Epidermal melanocyte (primary cell): ENCODE data around the gene CSTPP1.
"Not testable (repeated sequence)": the region's sequence is repeated elsewhere in the genome, so short reads cannot be mapped to it uniquely, and the experiment has no call there.

Experiments used
- DNase-seq: peaks from one replicate; pipeline ENCODE4 v3.0.0; 2011; ENCODE audit warnings: low spot score; ENCODE audit not compliant: insufficient read length

The CSTPP1 gene

DNA sequence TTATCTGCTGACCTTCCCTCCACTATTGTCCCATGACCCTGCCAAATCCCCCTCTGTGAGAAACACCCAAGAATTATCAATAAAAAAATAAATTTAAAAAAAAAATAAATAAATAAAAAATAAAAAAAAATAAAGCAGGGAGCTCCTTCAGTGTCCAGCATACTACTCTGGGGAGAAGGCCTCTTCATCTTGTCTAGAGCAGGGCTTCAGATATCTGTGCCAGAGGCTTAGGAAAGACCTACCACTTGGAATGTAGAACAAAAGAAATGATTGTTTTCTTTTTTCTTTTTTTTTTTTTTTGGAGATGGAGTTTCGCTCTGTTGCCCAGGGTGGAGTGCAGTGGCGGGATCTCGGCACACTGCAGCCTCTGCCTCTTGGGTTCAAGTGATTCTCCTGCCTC, 161.7 kb downstream of the CSTPP1 start:
- not testable (repeated sequence) for DNase-seq

- DNase-seq, result no peak
Measured at GRCh38 chr11:47099214-47099917, 162.8 kb downstream of the CSTPP1 start.

DNA sequence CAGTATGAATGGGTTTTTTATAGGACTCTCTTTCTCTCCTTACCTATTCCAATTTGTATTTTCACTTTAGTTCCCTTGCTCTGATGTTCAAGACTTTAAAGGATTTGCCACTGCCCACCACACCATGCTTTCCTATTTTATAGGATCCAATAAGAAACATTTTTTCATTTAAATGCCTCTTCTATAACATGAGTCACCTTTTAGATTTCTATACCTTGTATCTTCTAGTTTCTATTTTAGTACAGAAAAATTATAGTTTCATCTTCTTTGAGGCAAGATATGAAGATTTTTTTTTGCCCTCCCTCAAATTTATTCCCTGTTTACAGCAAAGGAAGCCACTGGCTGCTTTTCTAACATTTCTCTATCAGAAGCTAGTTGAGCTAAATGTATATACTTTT, 163.4 kb downstream of the CSTPP1 start:
- DNase-seq, result no peak

DNA sequence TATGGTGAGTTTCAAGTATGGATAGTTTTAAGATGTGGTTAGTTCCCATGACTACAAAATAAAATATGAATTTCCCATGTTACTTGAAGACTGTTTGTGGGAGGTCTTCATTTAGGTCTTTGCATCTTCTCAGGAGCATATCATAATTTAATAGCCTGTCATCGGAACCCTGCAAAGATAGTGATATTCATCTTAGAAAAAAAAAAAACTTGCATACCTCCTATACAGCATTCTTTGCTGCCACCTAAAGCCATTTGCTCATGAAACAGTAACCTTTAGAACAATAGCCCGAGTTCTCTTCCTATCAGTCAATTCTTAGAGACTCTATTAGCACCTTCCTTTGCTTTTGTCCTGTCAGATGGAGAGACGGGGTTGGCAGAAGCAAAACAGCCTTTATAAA, 164.8 kb downstream of the CSTPP1 start:
- no peak for DNase-seq

DNA sequence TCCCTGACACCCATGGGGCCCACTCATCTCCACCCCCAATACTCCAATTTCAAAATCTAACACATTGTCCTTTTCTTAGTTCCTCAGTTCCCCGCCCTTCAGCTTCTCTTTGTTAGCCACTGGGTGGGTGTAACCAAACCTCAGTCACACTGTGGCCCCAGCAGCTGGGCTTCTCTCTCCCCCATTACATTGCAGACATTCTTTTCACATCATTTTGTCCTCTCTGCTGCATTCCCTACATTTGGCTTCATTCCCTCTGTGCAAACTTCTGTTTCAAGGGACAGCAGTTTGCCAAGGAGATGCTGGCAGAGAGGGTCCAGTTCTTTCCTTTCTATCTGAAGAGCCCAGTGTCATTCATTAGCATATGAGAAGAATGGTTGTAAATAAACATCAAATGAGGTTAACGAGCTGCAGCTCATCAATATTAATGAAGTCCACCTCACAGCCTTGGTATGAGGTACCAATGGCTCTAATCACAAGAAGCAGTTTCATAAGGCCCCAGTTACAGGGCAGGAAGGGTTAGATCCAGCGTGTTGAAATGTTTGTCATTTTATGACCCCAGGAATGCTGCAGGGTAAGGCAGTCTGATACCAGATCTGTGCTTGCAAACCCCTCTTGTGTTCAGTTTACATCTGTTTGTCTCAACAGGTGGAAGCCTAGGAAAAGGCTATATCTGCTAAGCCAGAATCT, 167.8 kb downstream of the CSTPP1 start:
- peak; percentile 46 for DNase-seq

- no peak for DNase-seq
Measured at GRCh38 chr11:47105541-47105940, 169.0 kb downstream of the CSTPP1 start.

DNA sequence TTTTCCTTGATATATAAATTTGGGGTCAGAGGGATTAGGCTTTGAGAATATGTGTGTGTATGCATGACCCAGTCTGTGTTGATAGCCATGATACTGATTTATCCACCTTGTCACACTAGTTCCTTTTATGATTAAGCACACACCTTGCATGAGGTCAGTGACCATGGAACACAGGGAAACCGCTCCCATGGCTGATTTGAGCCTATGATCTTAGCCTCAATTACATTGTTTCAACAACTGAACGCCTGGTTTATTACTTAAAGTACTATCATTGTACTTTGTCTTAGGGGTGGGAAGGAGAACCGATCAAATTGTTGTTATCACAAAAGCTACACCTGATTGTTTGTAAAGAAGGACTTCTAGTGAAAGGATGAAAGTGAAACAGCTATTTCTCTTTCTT, 169.4 kb downstream of the CSTPP1 start:
- DNase-seq, result no peak

GRCh38 chr11:47106798-47107411, 170.3 kb downstream of the CSTPP1 start:
- no peak for DNase-seq

DNA sequence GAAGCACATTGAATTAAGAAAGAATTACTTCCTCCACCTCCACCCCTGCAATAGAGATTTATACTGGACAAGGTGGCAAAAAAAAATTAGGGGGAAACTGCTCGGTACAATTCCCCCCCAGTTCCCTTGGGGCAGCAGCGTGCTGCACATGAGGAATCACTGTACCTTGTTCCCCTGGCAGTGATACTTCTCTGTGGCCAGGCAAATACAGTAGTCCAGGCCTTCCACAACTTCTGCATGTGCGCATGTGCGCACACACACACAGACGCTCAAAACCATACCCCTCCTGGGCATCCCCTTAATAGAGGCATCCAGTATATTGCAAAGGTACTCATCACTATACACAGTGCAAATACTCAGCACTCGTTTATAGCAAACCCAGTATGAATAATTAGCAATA, 171.2 kb downstream of the CSTPP1 start:
- DNase-seq, result no peak

- DNase-seq, result no peak
Measured at GRCh38 chr11:47108214-47108613, 171.7 kb downstream of the CSTPP1 start.

DNA sequence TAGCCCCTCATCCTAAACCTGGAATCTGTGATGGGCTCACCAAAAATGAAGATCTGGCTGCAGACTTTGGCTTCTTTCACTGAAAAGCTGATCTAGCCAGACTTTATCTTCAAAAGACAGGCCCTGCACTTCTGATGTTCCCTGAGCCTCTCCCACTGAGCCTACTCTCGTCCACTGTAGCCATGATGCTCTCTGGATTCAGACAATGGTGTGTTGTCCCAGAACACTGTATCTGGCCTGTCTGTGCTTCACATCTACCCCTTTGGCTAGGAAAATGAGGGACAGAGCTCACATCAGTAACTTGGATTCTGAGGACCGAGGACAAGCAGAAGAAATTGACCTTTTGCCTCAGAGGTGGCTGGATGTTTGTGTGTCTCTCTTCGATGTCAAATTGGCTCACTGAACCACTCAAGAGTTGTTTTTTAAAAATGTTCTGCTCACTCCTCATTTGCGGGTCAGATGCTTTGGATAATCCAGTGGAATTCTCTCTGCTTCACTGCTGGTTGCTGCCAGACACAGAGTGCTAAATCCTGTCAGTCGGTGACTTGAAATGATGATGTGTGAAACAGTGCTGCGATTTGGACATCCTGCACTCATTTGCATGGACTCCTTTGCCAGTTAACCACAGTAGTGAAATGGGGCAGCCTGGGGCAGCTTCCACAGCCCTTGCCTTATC, 172.6 kb downstream of the CSTPP1 start:
- no peak for DNase-seq

DNA sequence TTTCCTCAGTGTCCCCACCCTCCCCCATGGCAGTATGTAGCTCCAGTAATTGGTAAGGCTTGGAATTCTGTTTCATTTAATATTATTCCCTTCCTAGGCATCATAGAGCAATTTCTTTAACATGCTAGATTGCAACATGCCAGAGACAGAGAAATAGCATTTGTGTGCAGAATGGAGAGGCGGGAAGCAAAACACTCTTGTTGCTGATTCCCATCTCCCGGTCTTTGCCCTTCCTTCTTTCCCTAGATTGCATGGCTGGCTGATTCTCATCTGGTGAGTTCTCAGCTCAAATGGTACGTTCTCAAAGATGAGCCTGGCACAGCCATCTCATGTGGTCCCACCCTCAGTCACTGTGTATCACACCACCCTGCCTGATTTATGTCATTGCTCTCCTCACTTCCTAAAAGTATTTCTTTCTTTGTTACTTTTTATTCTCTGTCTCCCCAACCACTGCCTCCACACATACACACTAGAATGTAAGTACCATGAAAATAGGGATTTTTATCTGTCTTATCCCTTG, 173.2 kb downstream of the CSTPP1 start:
- no peak for DNase-seq

DNA sequence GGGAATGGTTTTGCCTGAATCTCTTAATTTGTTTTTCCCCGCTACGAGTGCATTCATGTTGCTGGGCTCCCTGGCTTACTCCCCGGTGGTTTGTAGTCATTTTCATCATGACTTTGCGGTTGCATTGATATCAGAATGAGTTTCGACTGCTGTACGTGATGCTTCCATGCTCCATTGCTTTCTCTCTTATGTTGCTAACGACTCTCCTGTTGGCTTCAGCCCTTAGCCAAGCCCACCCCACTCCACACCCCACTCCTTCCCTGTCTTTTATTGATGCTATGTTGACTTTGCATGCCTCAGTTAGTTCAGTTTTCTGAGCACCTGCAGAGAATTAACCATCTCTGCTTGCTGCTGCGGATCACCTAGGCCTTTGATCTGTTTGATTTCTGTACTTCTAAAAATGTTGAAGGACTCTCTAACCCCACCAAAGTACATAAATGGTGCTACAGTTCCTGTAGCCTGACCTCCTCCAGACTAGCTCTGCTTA, 174.8 kb downstream of the CSTPP1 start:
- no peak for DNase-seq

DNA sequence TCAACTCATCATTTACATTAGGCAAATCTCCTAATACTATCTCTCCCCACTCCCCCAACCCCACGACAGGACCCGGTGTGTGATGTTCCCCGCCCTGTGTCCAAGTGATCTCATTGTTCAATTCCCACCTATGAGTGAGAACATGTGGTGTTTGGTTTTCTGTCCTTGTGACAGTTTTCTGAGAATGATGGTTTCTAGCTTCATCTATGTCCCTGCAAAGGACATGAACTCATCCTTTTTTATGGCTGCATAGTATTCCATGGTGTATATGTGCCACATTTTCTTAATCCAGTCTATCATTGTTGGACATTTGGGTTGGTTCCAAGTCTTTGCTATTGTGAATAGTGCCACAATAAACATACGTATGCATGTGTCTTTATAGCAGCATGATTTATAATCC, 176.4 kb downstream of the CSTPP1 start:
- not testable (repeated sequence) for DNase-seq

DNA sequence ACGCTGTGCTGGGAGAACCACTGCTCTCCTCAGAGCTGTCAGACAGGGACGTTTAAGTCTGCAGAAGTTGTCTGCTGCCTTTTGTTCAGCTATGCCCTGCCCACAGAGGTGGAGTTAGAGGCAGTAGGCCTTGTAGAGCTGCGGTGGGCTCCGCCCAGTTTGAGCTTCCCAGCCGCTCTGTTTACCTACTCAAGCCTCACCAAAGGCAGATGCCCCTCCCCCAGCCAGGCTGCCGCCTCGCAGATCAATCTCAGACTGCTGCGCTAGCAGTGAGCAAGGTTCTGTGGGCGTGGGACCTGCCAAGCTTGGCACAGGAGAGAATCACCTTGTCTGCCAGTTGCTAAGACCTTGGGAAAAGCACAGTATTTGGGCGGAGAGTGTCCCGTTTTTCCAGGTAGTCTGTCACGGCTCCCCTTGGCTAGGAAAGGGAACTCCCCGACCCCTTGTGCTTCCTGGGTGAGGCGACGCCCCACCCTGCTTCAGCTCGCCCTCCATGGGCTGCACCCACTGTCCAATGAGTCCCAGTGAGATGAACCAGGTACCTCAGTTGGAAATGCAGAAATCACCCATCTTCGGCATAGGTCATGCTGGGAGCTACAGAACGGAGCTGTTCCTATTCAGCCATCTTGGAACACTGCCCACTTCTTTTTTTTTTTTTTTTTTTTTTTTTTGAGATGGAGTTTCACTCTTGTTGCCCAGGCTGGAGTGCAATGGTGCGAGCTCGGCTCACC, 182.6 kb downstream of the CSTPP1 start:
- not testable (repeated sequence) for DNase-seq

DNA sequence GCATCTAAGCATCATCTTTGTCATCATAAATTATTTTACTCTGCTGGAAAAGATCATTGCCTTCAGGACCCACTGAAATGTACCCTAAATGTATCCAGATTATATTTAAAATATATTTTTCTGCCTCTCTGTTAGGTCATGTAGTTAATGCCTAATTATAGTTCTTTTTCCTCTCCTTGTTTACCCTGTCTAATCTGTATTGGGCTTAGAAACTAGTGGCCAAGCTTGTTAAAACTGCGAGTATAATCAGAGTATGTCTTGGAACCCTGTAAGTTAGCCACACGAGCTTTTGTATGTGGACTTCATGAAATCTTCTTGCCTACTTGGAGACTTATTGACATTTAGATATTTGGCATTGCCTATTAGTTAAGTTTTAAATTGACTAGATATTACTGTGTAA, 184.5 kb downstream of the CSTPP1 start:
- DNase-seq, result no peak

- no peak for DNase-seq
Measured at GRCh38 chr11:47121731-47122130, 185.2 kb downstream of the CSTPP1 start.

GRCh38 chr11:47123094-47123493, 186.5 kb downstream of the CSTPP1 start:
- DNase-seq, result no peak

GRCh38 chr11:47124675-47125074, 188.1 kb downstream of the CSTPP1 start:
- no peak for DNase-seq

GRCh38 chr11:47125083-47125482, 188.5 kb downstream of the CSTPP1 start:
- DNase-seq, result no peak

GRCh38 chr11:47127213-47127612, 190.7 kb downstream of the CSTPP1 start:
- DNase-seq, result no peak
